ENCODE data around the gene ECI1. TPM values are rescaled to one million over a fixed set of nuclear protein-coding genes. Genes with fewer than 3 reads are reported as not detected.

Gene ECI1
- total and polyA plus RNA-seq, 2 of the 13 experiments (the other 11 are each of a cell fraction or from before 2014, with no cell fraction given), result 82.0 to 102 TPM

GRCh38 chr16:2210386-2211365, 40.7 kb downstream of the ECI1 start, which contains the start of gene BRICD5 (continued):
- TF ChIP-seq PRDM15 (CRISPR knock-in tag; IDR thresholded peaks at IDR 0.05) (no peak), ARNT2 (CRISPR knock-in tag; IDR thresholded peaks at IDR 0.05; ENCODE audit: low read depth) (no peak), ZNF441 (CRISPR knock-in tag; IDR thresholded peaks at IDR 0.05; ENCODE audit: borderline replicate concordance) (no peak), KIAA2018 (CRISPR knock-in tag; IDR thresholded peaks at IDR 0.05; ENCODE audit: borderline replicate concordance) (no peak), E2F2 (CRISPR knock-in tag; IDR thresholded peaks at IDR 0.05; ENCODE audit: borderline replicate concordance) (no peak), IRF9 (CRISPR knock-in tag; IDR thresholded peaks at IDR 0.05; ENCODE audit: borderline replicate concordance) (no peak), CHD2 (IDR thresholded peaks at IDR 0.05; ENCODE audit: low read depth, low read length) (no peak), MXD4 (CRISPR knock-in tag; IDR thresholded peaks at IDR 0.05) (no peak), CBX1 (IDR thresholded peaks at IDR 0.05; ENCODE audit: low read depth) (no peak), JUN (CRISPR knock-in tag; IDR thresholded peaks at IDR 0.05) (no peak), NBN (conservative IDR thresholded peaks at IDR 0.05) (no peak), ZNF614 (CRISPR knock-in tag; IDR thresholded peaks at IDR 0.05; ENCODE audit: borderline replicate concordance) (no peak), ZNF17 (CRISPR knock-in tag; IDR thresholded peaks at IDR 0.05) (no peak), CREM (IDR thresholded peaks at IDR 0.05) (no peak), CREM (CRISPR knock-in tag; IDR thresholded peaks at IDR 0.05) (no peak)

All from HepG2 (cell line).